ENCODE measurements around the gene LKAAEAR1. TPM values are rescaled to one million over a fixed set of nuclear protein-coding genes. Genes with fewer than 3 reads are reported as not detected.

The LKAAEAR1 gene
- total and polyA plus RNA-seq, 9 of the 15 experiments (the other 6 are each of a cell fraction or from before 2014, with no cell fraction given): not detected

DNA sequence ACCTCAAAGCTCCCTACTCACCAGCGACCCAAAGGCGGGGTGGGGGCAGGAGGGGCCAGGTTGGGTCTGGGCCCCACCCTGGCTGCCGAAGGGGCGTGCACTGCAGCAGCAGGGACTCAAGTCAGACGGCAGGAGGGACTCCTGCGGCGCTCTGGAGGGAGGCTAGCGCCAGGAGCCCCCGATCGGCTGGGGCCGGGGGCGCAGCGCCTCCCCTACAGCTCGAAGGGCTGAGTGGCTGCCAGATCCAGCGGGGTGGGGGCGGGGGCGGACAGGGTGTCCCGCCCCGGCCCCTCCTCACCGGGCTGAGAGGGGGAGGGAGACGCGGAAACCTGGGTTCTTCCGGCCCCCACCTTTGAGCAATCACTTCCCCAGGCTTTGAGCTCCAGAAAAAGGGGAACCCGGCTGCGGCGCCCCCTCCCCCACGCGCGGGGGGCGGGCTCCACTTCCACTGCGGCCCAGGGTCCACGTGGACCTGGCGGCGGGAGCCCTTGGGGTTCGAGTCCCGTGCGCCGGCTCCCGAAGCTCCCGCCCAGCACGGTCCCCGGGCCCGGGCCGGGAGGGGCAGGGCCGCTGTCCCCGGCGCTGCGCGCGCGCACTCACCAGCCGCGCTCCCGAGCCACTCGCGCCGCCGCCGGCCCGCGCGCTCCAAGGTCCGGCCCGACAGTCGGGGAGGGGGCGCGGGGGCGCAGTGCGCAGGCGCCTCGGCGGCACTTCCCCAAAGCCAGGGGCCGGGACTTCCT, 4.8 kb downstream of the LKAAEAR1 start, which contains the start of gene RGS19 (continued):
- TF ChIP-seq ELF1 (tag; IDR thresholded peaks at IDR 0.05) (peak; percentile 86), PTTG1 (tag; IDR thresholded peaks at IDR 0.05; ENCODE audit: low read depth) (no peak), ZNF584 (CRISPR knock-in tag; IDR thresholded peaks at IDR 0.05; ENCODE audit: low read depth) (0 out of 2 replicates have a peak, but pooled peaks have one; percentile 25), BRD4 (IDR thresholded peaks at IDR 0.05) (no peak), ZNF174 (CRISPR knock-in tag; IDR thresholded peaks at IDR 0.05) (no peak), FUS (optimal IDR thresholded peaks at IDR 0.05; ENCODE audit: low read depth, low read length) (no peak), RAD51 (IDR thresholded peaks at IDR 0.05; ENCODE audit: borderline replicate concordance, low read depth) (0 out of 2 replicates have a peak, but pooled peaks have one; percentile 11), ZZZ3 (IDR thresholded peaks at IDR 0.05) (no peak), CHD2 (IDR thresholded peaks at IDR 0.05; ENCODE audit: low read depth, low read length) (0 out of 2 replicates have a peak, but pooled peaks have one; percentile 20), SMAD1 (IDR thresholded peaks at IDR 0.05; ENCODE audit: low read depth, low read length, partially characterized antibody) (no peak), KLF6 (CRISPR knock-in tag; IDR thresholded peaks at IDR 0.05; ENCODE audit: borderline replicate concordance) (no peak), PHF21A (IDR thresholded peaks at IDR 0.05; ENCODE audit: borderline replicate concordance, low read depth) (no peak), GABPB1 (CRISPR knock-in tag; IDR thresholded peaks at IDR 0.05) (peak; percentile 33)

All from K562 (cell line).